HepG2 (cell line): Measurements from ENCODE around the gene WDR59. TPM values are rescaled to one million over a fixed set of nuclear protein-coding genes. Genes with fewer than 3 reads are reported as not detected.

ENCODE experiments used
- AFF4 ChIP-seq: sonication (generic); formaldehyde crosslinking; IDR thresholded peaks from 2 replicates; pipeline ENCODE4 v1.4.0; 2020; ENCODE audit warnings: missing genetic modification reagents
- ATF5 ChIP-seq: sonication (generic); formaldehyde crosslinking; IDR thresholded peaks from 2 replicates; pipeline ENCODE4 v1.4.0; 2020; ENCODE audit warnings: mild to moderate bottlenecking, low read depth, missing genetic modification reagents
- ATF7 ChIP-seq, 2 experiments: fragments of 450-650 bp in 1 of 2; sonication (generic) in 1 of 2; formaldehyde crosslinking in 1 of 2; IDR thresholded peaks; 2 replicates each; pipeline versions ENCODE4 v1.4.0 to v1.6.1; 2016 to 2020; ENCODE audit warnings: antibody characterized with exemption in 1 of 2, mild to moderate bottlenecking in 1 of 2, missing genetic modification reagents in 1 of 2
- MXD1 ChIP-seq: sonication (generic); formaldehyde crosslinking; IDR thresholded peaks from 2 replicates; pipeline ENCODE4 v1.4.0; 2020; ENCODE audit warnings: mild to moderate bottlenecking, missing genetic modification reagents
- MYC ChIP-seq: sonication (generic); formaldehyde crosslinking; IDR thresholded peaks from 2 replicates; pipeline ENCODE4 v1.9.0; 2021; ENCODE audit warnings: missing genetic modification reagents, borderline replicate concordance
- NR2F1 ChIP-seq, 2 experiments: fragments of 450-650 bp in 1 of 2; formaldehyde crosslinking in 1 of 2; IDR thresholded peaks; 2 replicates each; pipeline versions ENCODE4 v1.5.0 to v1.6.1; 2016 to 2020; ENCODE audit warnings: mild to moderate bottlenecking in 1 of 2, missing compliant biosample characterization in 1 of 2, missing genetic modification reagents in 1 of 2, moderate library complexity in 1 of 2
- SNAPC4 ChIP-seq: sonication (generic); formaldehyde crosslinking; IDR thresholded peaks from 2 replicates; pipeline ENCODE4 v1.4.0; 2020; ENCODE audit warnings: mild to moderate bottlenecking, missing genetic modification reagents
- STAT5B ChIP-seq: sonication (generic); formaldehyde crosslinking; IDR thresholded peaks from 2 replicates; pipeline ENCODE4 v1.4.0; 2020; ENCODE audit warnings: missing genetic modification reagents
- TCF12 ChIP-seq, 2 experiments: fragments of 450-650 bp in 1 of 2; sonication (generic) in 1 of 2; formaldehyde crosslinking in 1 of 2; IDR thresholded peaks; 2 replicates each; pipeline versions ENCODE4 v1.6.1 to v1.8.0; 2017 to 2022; ENCODE audit warnings: antibody characterized with exemption in 1 of 2, mild to moderate bottlenecking in 1 of 2, missing genetic modification reagents in 1 of 2, moderate library complexity in 1 of 2
- ZBTB20 ChIP-seq: sonication (generic); formaldehyde crosslinking; IDR thresholded peaks from 2 replicates; pipeline ENCODE4 v1.8.1; 2023; ENCODE audit warnings: missing genetic modification reagents, low read depth, mild to moderate bottlenecking, borderline replicate concordance
- ZNF274 ChIP-seq: sonication (generic); formaldehyde crosslinking; IDR thresholded peaks from 2 replicates; pipeline ENCODE4 v1.5.1; 2020; ENCODE audit warnings: mild to moderate bottlenecking, missing genetic modification reagents
- ZNF766 ChIP-seq: sonication (generic); formaldehyde crosslinking; IDR thresholded peaks from 2 replicates; pipeline ENCODE4 v1.5.0; 2020; ENCODE audit warnings: missing genetic modification reagents, borderline replicate concordance
- polyA plus RNA-seq, 8 experiments: library from polyadenylated mRNA; depleted of rRNA in 3 of 8; stranded (reverse) in 7 of 8; unstranded in 1 of 8; fragments of >200 nt; fragmentation: Illumina TruSeq in 4 of 8; extraction: Trizol in 4 of 8; gene quantifications; 2 replicates each; pipeline versions ENCODE4 v1.2.1 to v1.2.3, GENCODE V29; 2011 to 2016; ENCODE audit warnings: low read depth in 4 of 8, missing spikeins in 1 of 8, mixed read lengths in 1 of 8; ENCODE audit not compliant: insufficient read depth in 1 of 8
- total RNA-seq, 5 experiments: library from RNA; depleted of rRNA; stranded (reverse); fragments of >200 nt; fragmentation: Illumina TruSeq; extraction: Trizol; gene quantifications; 2 replicates each; pipeline ENCODE4 v1.2.3, GENCODE V29; 2016; ENCODE audit warnings: low read depth in 1 of 5

WDR59 gene
- total and polyA plus RNA-seq, 2 of the 13 experiments (the other 11 are each of a cell fraction or from before 2014, with no cell fraction given), result 65.2 to 306 TPM

GRCh38 chr16:74998481-74999218, 13.7 kb upstream of the WDR59 start, which contains the start of gene ZNRF1 (continued):
- no peak; the same call in 1 of the 2 replicates for TF ChIP-seq ZBTB20 (CRISPR knock-in tag)
- TF ChIP-seq SNAPC4, result 0 out of 2 replicates have a peak, but pooled peaks have one; percentile 66
- TF ChIP-seq AFF4 (CRISPR knock-in tag), result no peak
- TF ChIP-seq MXD1, result no peak
- no peak for TF ChIP-seq STAT5B (CRISPR knock-in tag)
- no peak for TF ChIP-seq ZNF766 (CRISPR knock-in tag)
- TF ChIP-seq NR2F1 (CRISPR knock-in tag; IDR thresholded peaks at IDR 0.05), result peak in 1 of 2 experiments; percentile 61; a peak in 3 of 4 replicates
- no peak for TF ChIP-seq ATF7 (IDR thresholded peaks at IDR 0.05)
- TF ChIP-seq ATF7 (CRISPR knock-in tag; IDR thresholded peaks at IDR 0.05), result no peak
- no peak for TF ChIP-seq ZNF274 (CRISPR knock-in tag)
- TF ChIP-seq ATF5, result no peak
- no peak for TF ChIP-seq TCF12 (IDR thresholded peaks at IDR 0.05)
- no peak for TF ChIP-seq TCF12 (CRISPR knock-in tag; IDR thresholded peaks at IDR 0.05)
- TF ChIP-seq MYC, result peak; percentile 60; the same call in 1 of the 2 replicates
